Measurements from ENCODE around the gene ANO10. TPM values are rescaled to one million over a fixed set of nuclear protein-coding genes. Genes with fewer than 3 reads are reported as not detected.

Gene ANO10
- polyA plus RNA-seq, 1 donor from 2014 or later, result 11.1 TPM

DNA sequence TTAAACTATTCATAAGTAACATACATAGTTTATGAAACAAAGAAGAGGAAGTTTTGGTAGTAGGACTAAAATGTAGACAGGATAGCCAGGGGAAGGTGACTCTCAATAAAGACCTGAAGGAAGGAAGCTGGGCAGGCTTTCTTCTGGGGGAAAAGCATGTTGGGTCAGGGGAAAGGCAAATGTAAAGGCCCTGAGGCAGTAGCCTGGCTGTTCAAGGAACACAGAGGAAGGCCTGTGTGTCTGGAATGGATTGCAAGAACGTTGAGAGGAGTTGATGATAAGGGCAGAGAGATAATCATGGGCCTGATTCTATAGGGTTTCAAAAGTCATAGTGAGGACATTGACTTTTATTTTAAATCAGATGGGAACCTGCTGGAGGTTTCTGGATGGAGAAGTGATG lies 167.8 kb downstream of the ANO10 start:
- no peaks in the 10 kb centered on the region for H4K20me1 ChIP-seq (ENCODE audit: insufficient read depth)
- no peak overlapping the region for H3K4me3 ChIP-seq (ENCODE audit: low read length)
- no peak overlapping the region for H3K4me2 ChIP-seq (ENCODE audit: low read length)
- TF ChIP-seq CTCF (IDR thresholded peaks at IDR 0.05; ENCODE audit: poor library complexity, severe bottlenecking) (no peak), EP300 (conservative IDR thresholded peaks at IDR 0.05; ENCODE audit: poor library complexity, severe bottlenecking) (no peak), REST (IDR thresholded peaks at IDR 0.05; ENCODE audit: borderline replicate concordance) (no peak), TAF1 (IDR thresholded peaks at IDR 0.05; ENCODE audit: low read depth) (no peak), SMC3 (conservative IDR thresholded peaks at IDR 0.05; ENCODE audit: poor library complexity) (no peak), POLR2AphosphoS5 (IDR thresholded peaks at IDR 0.05) (no peak), RAD21 (conservative IDR thresholded peaks at IDR 0.05) (no peak), EZH2 (IDR thresholded peaks at IDR 0.05; ENCODE audit: borderline replicate concordance, insufficient read depth, low read length, poor library complexity, severe bottlenecking) (no peak), MXI1 (conservative IDR thresholded peaks at IDR 0.05; ENCODE audit: poor library complexity, severe bottlenecking) (no peak)
- no peaks in the 10 kb centered on the region for H3K27me3 ChIP-seq (ENCODE audit: insufficient read depth, low read depth, low read length)
- no peak overlapping the region for H2AFZ ChIP-seq (ENCODE audit: low read depth, low read length)
- no peaks in the 10 kb centered on the region for H3F3A ChIP-seq (ENCODE audit: insufficient read depth, low read length, poor library complexity, severe bottlenecking)
- no peak overlapping the region for H3K9ac ChIP-seq (ENCODE audit: low read length)
- H3K27ac ChIP-seq (ENCODE audit: low read length), result no peak overlapping the region
- no peaks in the 10 kb centered on the region for H3K9me3 ChIP-seq (ENCODE audit: low read length)
- no peaks in the 10 kb centered on the region for H3K36me3 ChIP-seq (ENCODE audit: insufficient read depth, low read length)
- H3K9me2 ChIP-seq (ENCODE audit: insufficient read depth, low read length), result no peaks in the 10 kb centered on the region
- H3K79me2 ChIP-seq (replicated peaks; ENCODE audit: insufficient read depth, low read length), result no peaks in the 10 kb centered on the region

DNA sequence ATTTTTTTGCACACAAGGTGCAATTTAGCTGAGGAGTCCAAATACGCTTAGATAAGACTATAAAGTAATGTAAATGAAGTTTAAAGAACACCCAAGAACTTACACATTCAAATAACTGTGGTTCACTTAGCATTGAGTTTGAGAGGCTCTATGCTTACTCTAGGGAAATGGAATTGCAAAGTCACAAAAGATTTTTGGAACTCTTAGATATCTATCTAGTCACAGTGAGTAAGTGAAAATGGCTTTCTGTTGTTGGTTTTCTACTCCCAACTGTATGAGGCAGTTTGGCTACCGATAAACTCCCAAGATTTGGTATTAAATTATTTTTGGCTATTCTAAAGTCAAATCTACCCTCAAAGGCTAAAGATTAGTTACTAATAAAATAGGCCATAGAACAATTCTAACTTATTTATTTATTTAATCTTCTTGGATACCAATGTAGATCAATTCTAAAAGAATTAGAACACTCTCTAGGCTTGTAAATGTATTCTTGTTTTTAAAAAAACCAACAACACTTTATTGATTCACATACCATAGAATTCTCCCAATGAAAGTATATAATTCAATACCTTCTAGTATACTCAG lies 170.0 kb downstream of the ANO10 start:
- H3K9me3 ChIP-seq (ENCODE audit: low read length), result no peaks in the 10 kb centered on the region
- no peak overlapping the region for H3K9ac ChIP-seq (ENCODE audit: low read length)
- no peak overlapping the region for H3K4me3 ChIP-seq (ENCODE audit: low read length)
- TF ChIP-seq EP300 (conservative IDR thresholded peaks at IDR 0.05; ENCODE audit: poor library complexity, severe bottlenecking) (no peak), MXI1 (conservative IDR thresholded peaks at IDR 0.05; ENCODE audit: poor library complexity, severe bottlenecking) (no peak), RAD21 (conservative IDR thresholded peaks at IDR 0.05) (no peak), CTCF (IDR thresholded peaks at IDR 0.05; ENCODE audit: poor library complexity, severe bottlenecking) (no peak), TAF1 (IDR thresholded peaks at IDR 0.05; ENCODE audit: low read depth) (no peak), REST (IDR thresholded peaks at IDR 0.05; ENCODE audit: borderline replicate concordance) (no peak)
- no peaks in the 10 kb centered on the region for H3K79me2 ChIP-seq (replicated peaks; ENCODE audit: insufficient read depth, low read length)
- no peaks in the 10 kb centered on the region for H4K20me1 ChIP-seq (ENCODE audit: insufficient read depth)
- no peaks in the 10 kb centered on the region for H3K9me2 ChIP-seq (ENCODE audit: insufficient read depth, low read length)
- H3F3A ChIP-seq (ENCODE audit: insufficient read depth, low read length, poor library complexity, severe bottlenecking), result no peaks in the 10 kb centered on the region
- H3K36me3 ChIP-seq (ENCODE audit: insufficient read depth, low read length), result no peaks in the 10 kb centered on the region
- no peak overlapping the region for H2AFZ ChIP-seq (ENCODE audit: low read depth, low read length)
- H3K27ac ChIP-seq (ENCODE audit: low read length), result no peak overlapping the region
- H3K27me3 ChIP-seq (ENCODE audit: insufficient read depth, low read depth, low read length), result no peaks in the 10 kb centered on the region
- no peak overlapping the region for H3K4me2 ChIP-seq (ENCODE audit: low read length)

Data from neural cell (in vitro differentiated cells).